Coronary artery (tissue), 2 donors: ENCODE data around the gene GDAP1L1.
"Not testable (repeated sequence)": the region's sequence is repeated elsewhere in the genome, so short reads cannot be mapped to it uniquely, and the experiment has no call there.

Experiments
- DNase-seq: peaks from one replicate; pipeline ENCODE4 v3.0.0-alpha.2; 2017; ENCODE audit warnings: low spot score
- H3K27ac ChIP-seq, 2 donors: fragments of 200-600 bp; sonication (generic); one replicate each; pipeline ENCODE4 v1.5.1; 2016 to 2019
- H3K4me3 ChIP-seq: fragments of 200-600 bp; sonication (generic); 2 replicates; pipeline ENCODE4 v1.5.1; 2016; ENCODE audit warnings: mild to moderate bottlenecking, moderate library complexity
- CTCF ChIP-seq: fragments of 200-600 bp; sonication (generic); IDR thresholded peaks from one replicate; pipeline ENCODE4 v1.5.1; 2019; ENCODE audit warnings: antibody characterized with exemption

GDAP1L1 gene

DNA sequence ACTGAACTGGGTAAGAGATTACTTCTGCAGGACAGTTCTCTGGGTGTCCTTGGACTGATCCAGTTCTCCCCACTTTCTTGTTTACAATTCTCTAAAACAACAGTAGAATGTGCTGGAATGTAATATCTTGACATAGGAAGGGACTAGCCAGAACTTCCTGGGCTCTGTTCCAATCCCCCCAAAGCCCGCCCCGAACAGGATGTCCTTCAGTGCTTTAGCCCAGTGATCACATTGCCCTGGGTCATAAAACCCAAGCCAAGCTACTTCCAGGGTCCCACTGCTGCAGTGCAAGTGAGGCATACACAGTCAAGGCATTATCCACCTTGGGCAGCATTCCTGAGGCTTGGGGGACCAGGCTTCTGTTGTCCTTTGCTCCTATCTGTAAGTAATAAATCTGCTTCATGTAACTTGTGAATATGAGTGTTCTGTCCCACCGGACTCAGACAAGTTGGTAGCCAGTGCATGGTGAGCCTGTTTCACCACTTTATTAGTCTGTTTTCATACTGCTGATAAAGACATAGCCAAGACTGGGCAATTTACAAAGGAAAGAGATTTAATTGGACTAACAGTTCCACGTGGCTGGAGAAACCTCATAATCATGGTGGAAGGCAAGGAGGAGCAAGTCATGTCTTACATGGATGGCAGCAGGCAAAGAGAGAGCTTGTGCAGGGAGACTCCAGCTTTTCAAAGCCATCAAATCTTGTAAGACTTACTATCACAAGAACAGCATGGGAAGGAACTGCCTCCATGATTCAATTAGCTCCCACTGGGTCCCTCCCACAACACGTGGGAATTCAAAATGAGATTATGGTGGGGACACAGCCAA lies 40.4 kb downstream of the GDAP1L1 start:
- no peak overlapping the region for H3K4me3 ChIP-seq
- no peak for TF ChIP-seq CTCF
- H3K27ac ChIP-seq: no peak overlapping the region
- DNase-seq: no peak

GRCh38 chr20:44288252-44288651 lies 41.1 kb downstream of the GDAP1L1 start:
- no peak overlapping the region for H3K27ac ChIP-seq
- DNase-seq: no peak

GRCh38 chr20:44291754-44292153 lies 44.6 kb downstream of the GDAP1L1 start:
- no peak for DNase-seq
- H3K27ac ChIP-seq: no peak overlapping the region
- no peak for TF ChIP-seq CTCF
- H3K4me3 ChIP-seq: no peak overlapping the region

More at GRCh38 chr20:44288252-44288651, 41.1 kb downstream of the GDAP1L1 start:
- H3K4me3 ChIP-seq: no peak overlapping the region
- no peak for TF ChIP-seq CTCF

DNA sequence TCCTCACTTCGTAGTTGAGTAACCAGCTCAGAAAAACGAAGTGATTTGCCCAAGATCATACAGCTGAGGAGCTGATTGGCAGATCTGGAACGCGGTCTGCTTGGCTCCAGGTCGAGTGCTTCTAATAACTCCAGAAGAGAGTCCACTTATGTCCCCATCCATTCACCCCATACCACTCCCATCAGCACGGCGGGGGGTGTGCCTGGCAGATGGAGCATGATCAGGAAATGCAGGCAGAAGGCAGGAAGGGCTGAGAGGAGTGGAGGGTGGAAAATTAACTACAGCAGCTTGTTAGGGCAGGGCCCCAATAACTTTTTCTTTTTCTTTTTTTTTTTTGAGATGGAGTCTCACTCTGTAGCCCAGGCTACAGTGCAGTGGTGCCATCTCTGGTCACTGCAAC lies 48.9 kb downstream of the GDAP1L1 start:
- no peak for TF ChIP-seq CTCF
- Histone ChIP-seq H3K4me3 (no peak overlapping the region), H3K27ac (no peak overlapping the region)
- DNase-seq: no peak

GRCh38 chr20:44297721-44298120 lies 50.6 kb downstream of the GDAP1L1 start:
- no peak overlapping the region for H3K27ac ChIP-seq
- H3K4me3 ChIP-seq: no peak overlapping the region
- TF ChIP-seq CTCF: no peak
- no peak for DNase-seq

GRCh38 chr20:44299011-44299535 lies 52.0 kb downstream of the GDAP1L1 start:
- H3K27ac ChIP-seq, DNase-seq, H3K4me3 ChIP-seq: not testable (repeated sequence)

- H3K4me3 ChIP-seq: no peak overlapping the region
- TF ChIP-seq CTCF: no peak
- no peak overlapping the region for H3K27ac ChIP-seq
- DNase-seq: no peak
Observed at GRCh38 chr20:44301285-44301684, 54.2 kb downstream of the GDAP1L1 start.
